ENCODE measurements around the gene RPS6KB2.

Gene RPS6KB2

GRCh38 chr11:67397536-67397935 lies 30.8 kb upstream of the RPS6KB2 start:
- no peak for TF ChIP-seq CTCF (IDR thresholded peaks at IDR 0.05; ENCODE audit: low read depth, low read length)
- no peak overlapping the region for H3K4me3 ChIP-seq (ENCODE audit: low read depth, low read length)
- in situ Hi-C loops (cut with HindIII; ENCODE audit: low sequenced_read_pairs), result no loop called here
- no peak for DNase-seq (ENCODE audit: low read depth, low spot score)

- H3K4me3 ChIP-seq (ENCODE audit: low read depth, low read length), result no peak overlapping the region
- in situ Hi-C loops (cut with HindIII; ENCODE audit: low sequenced_read_pairs), result no loop called here
- TF ChIP-seq CTCF (IDR thresholded peaks at IDR 0.05; ENCODE audit: low read depth, low read length), result no peak
- no peak for DNase-seq (ENCODE audit: low read depth, low spot score)
These were observed 30.2 kb upstream of the RPS6KB2 start for GRCh38 chr11:67397986-67398660.

GRCh38 chr11:67398661-67399563 lies 29.4 kb upstream of the RPS6KB2 start:
- in situ Hi-C loops (cut with HindIII; ENCODE audit: low sequenced_read_pairs), result no loop called here
- no peak for TF ChIP-seq CTCF (IDR thresholded peaks at IDR 0.05; ENCODE audit: low read depth, low read length)
- H3K4me3 ChIP-seq (ENCODE audit: low read depth, low read length), result no peak overlapping the region
- no peak for DNase-seq (ENCODE audit: low read depth, low spot score)

GRCh38 chr11:67400251-67400941 lies 27.9 kb upstream of the RPS6KB2 start:
- no peak for TF ChIP-seq CTCF (IDR thresholded peaks at IDR 0.05; ENCODE audit: low read depth, low read length)
- no peak for DNase-seq (ENCODE audit: low read depth, low spot score)
- in situ Hi-C loops (cut with HindIII; ENCODE audit: low sequenced_read_pairs), result no loop called here

GRCh38 chr11:67400942-67401494 lies 27.3 kb upstream of the RPS6KB2 start:
- H3K4me3 ChIP-seq (ENCODE audit: low read depth, low read length), result peak overlapping the region; percentile 96
- TF ChIP-seq CTCF (IDR thresholded peaks at IDR 0.05; ENCODE audit: low read depth, low read length), result no peak
- in situ Hi-C loops (cut with HindIII; ENCODE audit: low sequenced_read_pairs), result no loop called here
- no peak for DNase-seq (ENCODE audit: low read depth, low spot score)

More at GRCh38 chr11:67400251-67400941, 27.9 kb upstream of the RPS6KB2 start:
- peak overlapping the region; percentile 96 for H3K4me3 ChIP-seq (ENCODE audit: low read depth, low read length)
